GM21447 (cell line): ENCODE results near the gene EXOC7.
"Not testable (repeated sequence)": the region's sequence is repeated elsewhere in the genome, so short reads cannot be mapped to it uniquely, and the experiment has no call there.

Experiments used
- ATAC-seq: cut with Tn5 transposase; IDR thresholded peaks from one replicate; pipeline ENCODE4 v1.9.1; 2021; ENCODE audit not compliant: unreplicated experiment

EXOC7 gene

GRCh38 chr17:76076146-76076764, 27.3 kb downstream of the EXOC7 start:
- no peak for ATAC-seq

DNA sequence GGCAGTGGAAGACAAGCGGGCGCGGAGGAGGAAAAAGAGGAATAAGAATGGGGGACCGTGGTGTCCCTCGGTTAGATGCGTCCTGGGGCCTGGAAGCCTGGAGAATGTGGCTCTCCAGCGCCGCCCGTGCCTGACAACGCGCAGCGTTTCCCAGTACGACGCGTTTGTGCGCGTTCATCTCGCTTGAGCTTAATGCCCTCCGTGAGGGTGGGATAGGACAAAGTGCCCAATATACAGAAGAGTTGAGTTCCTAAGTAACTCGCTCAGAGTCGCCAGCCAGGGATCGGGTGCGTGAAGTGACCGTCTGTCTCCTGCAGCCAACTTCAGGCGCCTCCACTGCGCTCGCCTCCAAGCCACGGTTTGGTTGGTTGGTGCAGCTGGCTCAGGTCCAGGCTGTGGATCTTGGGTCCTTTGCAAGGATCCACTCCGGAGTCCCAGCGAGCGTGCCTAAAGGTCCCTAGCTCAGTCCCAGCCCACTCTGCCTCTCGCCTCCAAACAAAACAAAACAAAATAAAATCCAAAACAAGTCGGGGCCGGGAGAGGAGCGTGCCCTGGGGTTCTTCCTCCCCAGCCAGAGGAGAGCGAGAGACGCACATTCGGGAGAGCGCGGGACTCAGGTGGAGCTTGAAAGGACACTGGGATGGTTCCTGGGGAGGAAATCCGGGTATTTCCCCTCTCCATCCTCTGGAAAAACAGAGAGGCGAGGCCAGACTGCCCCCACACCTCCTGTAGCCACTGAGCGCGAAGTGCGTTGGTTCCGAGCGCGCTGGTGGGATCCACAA, 28.0 kb downstream of the EXOC7 start:
- no peak for ATAC-seq

GRCh38 chr17:76074390-76075363, 28.9 kb downstream of the EXOC7 start, which contains the start of gene GALR2:
Gene GALR2, plus strand, starts transcription at chr17:76074781. Its CDS starts 103 bp downstream, at chr17:76074884.
- ATAC-seq: no peak

DNA sequence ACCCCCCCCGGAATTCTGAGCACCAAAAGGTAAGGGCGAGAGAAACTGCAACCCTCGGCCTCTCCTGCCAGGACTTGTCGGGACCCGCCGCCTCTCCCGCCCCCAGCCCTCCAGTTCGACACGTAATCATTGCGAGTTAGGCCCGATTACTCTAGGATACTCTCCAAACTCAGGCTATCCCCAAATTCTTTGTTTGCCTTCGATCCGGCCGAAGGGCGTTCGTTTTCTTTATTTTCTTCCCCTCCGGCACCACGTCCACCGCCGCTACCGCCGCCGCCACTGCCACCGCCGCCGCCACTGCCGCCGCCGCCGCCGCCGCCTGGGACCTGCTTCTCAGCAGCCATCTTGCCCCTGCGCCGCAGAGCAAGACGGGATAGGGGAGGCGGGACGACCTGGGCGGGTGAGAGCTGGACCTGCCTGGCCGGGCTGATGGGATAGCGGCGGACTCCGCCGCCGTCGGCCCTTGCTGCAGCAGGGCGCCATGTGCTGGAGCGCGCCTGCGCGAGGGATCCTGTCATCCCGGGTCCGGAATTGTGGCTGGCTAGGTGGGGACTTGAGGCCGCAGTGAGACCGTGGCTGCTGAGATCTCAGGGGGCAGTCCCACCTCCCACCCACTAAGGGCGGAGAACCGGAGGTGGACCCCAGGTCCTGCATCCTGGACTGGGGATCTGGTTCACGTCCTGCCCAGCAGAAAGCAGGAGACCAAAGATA, 31.3 kb downstream of the EXOC7 start, which contains the start of gene SRP68:
Gene SRP68 (minus strand): TSS at position 370 of the 711 bp plus-strand sequence. CDS start 26 bp downstream, at position 344.
- ATAC-seq: peak; percentile 91

DNA sequence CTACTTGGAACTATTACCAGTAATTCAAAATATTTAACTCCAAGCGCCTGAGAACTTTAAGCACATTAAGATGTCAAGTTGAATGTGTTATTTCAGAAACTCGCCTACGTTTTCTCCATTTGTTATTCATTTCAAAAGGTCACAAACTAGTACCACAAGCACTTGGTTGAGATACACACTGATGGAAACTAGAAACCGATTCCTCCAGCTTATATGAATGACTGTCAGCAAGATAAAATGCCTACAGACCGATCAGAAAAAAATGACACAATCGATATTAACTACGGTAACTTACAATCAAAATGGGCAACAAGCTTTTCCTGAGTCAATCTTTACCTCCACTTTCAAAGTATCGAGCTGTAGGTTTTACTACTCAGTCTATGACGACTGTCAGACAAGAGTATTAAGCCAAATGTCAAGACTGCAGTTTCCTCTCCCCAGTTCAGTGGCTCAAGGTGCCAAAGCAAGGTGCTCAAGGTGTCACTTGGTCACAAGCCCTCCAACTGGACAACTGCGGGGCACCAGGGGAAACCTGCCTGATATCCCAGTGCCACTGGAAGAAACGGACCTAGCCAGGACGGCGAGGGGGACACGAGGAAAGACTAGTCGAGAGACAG, 31.9 kb downstream of the EXOC7 start:
- ATAC-seq: no peak

DNA sequence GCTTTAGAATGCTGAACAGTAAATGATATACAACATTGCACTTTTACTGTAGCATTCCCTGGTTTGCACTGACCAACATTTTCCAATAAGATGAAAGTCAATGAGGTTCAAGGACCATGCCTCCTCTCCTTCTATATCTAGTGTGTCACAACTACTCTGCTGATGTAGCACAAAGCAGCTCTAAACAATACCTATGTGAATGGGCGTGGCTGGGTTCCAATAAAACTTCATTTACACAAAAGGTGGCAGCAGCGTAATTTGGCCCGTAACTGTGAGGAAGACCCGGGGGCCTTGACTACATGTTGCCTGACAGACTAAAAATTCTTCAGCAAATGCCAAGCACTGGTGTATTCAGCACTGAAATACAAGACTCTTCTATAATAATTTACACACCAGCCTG, 37.8 kb downstream of the EXOC7 start:
- no peak for ATAC-seq

DNA sequence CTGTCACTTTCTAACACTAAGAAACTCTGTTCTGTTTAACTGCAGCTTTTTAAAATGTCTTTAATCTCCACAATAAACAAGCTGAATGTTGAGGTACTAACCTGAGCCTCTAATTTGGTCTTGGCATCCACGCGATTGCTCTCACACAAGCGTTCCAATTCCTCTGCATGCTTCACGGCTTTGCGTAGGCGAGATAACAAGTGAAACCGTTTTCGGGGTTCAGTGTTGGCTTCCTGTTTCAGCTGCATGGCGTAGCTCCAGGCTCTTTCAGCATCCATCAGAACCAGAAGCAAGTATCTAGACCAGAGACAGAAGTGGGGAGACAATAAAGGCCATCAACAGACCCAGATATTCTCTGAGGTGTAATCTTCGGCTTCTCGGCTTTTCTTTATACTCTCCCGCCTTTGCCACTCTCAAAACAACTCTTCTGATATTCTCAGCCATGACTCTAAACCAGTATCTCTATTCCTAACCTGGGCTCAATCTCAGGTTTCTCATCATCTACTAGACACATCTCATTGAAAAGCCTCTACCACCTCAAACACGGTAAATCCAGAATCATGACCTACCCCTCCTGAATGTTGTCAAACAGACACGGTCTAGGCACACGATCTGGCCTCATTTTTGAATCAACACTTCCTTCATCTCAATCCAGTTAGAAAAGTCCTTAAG, 39.6 kb downstream of the EXOC7 start:
- ATAC-seq: no peak

DNA sequence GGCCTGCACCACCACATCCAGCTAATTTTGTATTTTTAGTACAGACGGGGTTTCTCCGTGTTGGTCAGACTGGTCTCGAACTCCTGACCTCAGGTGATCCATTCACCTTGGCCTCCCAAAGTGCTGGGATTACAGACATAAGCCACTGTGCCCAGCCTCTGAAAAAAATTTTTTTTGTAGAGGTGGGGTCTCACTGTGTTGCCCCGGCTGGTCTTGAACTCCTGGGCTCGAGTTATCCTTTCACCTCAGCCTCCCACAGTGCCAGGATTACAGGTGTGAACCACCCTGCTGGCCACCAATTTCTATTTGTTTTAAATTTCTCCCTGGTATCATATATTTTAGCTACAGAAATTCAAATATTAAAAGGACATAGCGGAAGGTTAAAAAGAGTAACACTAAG, 45.3 kb downstream of the EXOC7 start:
- not testable (repeated sequence) for ATAC-seq

GRCh38 chr17:76056882-76057281, 46.7 kb downstream of the EXOC7 start:
- no peak for ATAC-seq

DNA sequence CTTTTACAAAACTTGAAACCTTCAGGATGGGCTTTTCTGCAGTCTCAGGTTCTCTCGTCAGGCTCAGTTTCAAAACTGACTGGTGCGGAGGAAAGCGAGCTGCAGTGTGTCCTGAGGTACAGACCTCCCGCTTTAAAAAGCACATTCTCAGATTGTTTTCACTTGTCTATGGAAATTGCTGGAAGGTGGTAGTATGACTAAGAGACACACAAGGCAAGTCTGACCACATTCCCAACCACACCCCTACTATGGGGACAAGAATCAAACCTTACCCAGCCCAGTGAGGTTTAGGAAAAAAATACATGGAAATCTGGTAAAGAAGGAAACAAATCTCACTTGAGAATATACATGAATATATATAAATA, 49.5 kb downstream of the EXOC7 start:
- ATAC-seq: no peak

DNA sequence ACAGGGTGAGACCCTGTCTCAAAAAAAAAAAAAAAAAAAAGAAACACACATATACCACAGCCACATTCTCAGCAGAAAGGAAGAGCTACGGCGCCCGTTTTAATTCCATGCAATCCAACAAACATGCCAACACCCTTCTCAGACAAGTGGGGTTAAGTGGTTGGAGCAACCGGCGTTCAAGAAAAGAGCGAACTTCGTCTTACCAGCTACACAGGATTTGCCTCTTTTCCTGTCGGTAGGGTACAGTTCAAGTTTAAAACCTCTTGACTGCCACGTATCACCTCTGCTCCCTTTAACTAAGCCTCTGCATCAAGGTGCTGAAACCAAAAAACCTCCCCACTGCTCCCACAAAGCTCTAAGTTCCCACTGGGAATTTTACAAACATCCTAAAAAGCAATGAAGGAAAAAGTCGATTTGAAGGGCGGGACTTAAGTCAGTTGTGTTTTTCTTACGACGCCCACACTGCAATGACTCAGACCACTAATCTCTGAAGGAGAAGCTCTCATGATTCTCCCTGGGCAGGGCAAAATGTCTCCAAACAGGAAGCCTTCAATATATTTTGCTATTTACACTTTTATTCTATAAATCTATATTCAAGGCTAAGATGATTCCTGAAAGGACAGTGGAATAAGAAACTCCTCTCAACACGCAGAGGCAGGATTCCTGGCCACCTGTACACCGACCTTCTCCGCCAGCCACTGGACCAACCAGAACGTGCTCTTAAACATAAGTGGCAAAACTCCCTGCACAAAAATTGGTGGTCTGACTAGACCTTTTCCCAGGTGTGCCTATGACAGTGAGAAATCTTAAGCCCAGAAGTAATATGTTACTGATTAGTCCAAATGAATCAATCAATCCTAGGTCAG, 50.1 kb downstream of the EXOC7 start:
- no peak for ATAC-seq

DNA sequence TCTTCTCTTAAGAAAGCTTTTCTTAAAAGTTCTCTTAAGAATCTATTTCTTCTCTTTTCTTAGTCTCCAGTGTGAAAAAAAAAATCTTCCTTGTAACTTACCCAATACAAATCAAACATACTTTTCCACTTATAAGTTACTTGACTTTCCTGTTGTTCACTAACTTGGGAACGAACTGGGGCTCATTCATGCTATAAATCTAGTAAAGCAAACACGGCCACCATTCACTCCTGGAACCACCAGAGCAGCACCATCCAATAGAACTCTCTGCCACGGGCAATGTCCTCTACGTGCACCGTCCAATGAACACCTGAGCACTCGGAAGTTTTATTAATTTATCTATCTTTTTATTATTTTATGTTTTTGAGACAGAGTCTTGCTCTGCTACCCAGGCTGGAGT, 52.0 kb downstream of the EXOC7 start:
- ATAC-seq: no peak

DNA sequence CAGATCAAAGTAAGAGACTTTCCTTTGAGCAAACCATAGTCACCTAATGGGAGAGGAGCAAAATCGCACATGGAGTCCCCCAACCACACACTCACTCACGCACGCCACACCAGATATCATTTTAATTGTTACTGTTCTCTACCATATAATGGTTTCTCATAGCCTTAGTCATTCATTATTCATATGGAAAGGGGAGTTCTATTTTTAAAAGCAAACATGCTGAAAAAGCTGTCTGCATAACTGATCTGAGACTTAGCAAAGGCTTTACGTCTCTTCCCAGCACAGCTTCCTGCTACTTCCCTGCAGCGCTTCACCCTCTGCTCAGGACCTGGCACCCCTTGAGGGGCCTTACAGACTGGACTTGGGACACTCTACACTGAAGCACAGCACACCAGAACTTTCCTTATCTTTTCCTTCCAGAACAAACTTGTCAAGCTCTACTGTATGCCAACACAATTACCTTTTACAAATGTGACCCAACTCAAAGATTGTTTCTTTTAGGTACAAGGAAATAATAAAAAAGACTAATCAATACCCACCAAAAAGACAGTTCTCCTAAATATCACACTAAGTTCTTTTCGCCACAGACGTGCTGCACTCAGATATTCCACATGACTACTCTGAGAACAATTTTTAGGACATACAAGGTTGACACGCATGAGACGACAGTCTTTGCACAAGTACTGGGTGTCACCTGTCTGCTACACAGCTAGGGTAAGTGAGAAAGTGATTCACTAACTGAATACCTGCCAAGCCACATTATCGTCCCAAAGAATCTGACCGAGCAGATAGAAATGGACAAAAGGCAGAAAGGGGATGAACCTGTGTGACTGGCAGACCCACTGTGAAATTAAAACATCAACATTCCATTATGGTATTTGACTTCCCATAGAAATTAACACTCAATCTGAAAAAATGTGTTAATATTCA, 52.8 kb downstream of the EXOC7 start:
- ATAC-seq: no peak

GRCh38 chr17:76049836-76050537, 53.6 kb downstream of the EXOC7 start:
- ATAC-seq: no peak

DNA sequence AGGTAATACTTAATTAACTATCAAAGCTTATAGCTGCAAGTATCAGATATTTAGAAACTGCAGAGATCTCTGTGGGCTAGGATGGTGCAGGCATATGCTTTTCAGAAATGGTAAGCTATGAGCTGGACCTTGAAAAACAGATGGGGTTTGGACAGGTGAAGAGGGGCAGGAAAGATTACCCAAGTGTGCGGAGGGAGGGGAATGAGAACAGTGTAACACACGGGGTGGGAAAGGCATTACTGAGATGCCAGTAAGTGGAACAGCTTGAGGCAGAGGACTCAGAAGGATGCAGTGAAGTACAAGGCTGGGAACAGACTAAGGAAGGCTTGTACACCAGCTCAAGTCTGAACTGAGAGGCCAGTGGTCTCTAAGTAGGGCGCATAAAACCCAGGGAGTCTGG, 54.3 kb downstream of the EXOC7 start:
- ATAC-seq: no peak

GRCh38 chr17:76048711-76049110, 54.9 kb downstream of the EXOC7 start:
- ATAC-seq: no peak

GRCh38 chr17:76048025-76048605, 55.5 kb downstream of the EXOC7 start:
- ATAC-seq: no peak
